H1 (cell line): ENCODE data around the gene EXOC2. TPM values are rescaled to one million over a fixed set of nuclear protein-coding genes. Genes with fewer than 3 reads are reported as not detected.

Experiments
- CTCF ChIA-PET: fragments of 300-600 bp; sonication (Branson Sonifier 250); formaldehyde crosslinking; loops from one replicate; lab custom pipeline; 2021; ENCODE audit not compliant: partially characterized antibody; lab: Charles Lee
- POLR2A ChIA-PET: fragments of 300-600 bp; sonication (Branson Sonifier 250); formaldehyde crosslinking; loops from one replicate; lab custom pipeline; 2021; ENCODE audit warnings: inconsistent platforms; ENCODE audit not compliant: partially characterized antibody; lab: Charles Lee
- DNase-seq, 2 experiments: peaks; one replicate each; pipeline versions ENCODE4 v3.0.0 to v3.0.0-alpha.2; 2010 to 2022; ENCODE audit warnings: low spot score in 2 of 2, low read depth in 1 of 2, mixed read lengths in 1 of 2
- FAIRE-seq: peaks from 2 replicates; lab custom pipeline; 2011; peaks lifted over from hg19 to GRCh38; lab: Jason Lieb, UNC
- H2AFZ ChIP-seq: 2 replicates; pipeline ENCODE4 v1.8.1; 2012; ENCODE audit warnings: low read length, inconsistent platforms
- H2AK5ac ChIP-seq: 2 replicates; pipeline ENCODE4 v1.6.1; 2013; ENCODE audit warnings: low read depth, low read length
- H2BK120ac ChIP-seq: replicated peaks from 2 replicates; pipeline ENCODE3; 2013; ENCODE audit warnings: low read depth, low read length, inconsistent platforms
- H2BK12ac ChIP-seq: 2 replicates; pipeline ENCODE4 v1.6.1; 2013; ENCODE audit warnings: low read depth, low read length
- H2BK15ac ChIP-seq: 2 replicates; pipeline ENCODE4 v1.6.1; 2013; ENCODE audit warnings: low read length
- H2BK20ac ChIP-seq: 2 replicates; pipeline ENCODE4 v1.6.1; 2013; ENCODE audit warnings: low read length
- H2BK5ac ChIP-seq: 2 replicates; pipeline ENCODE4 v1.6.1; 2013; ENCODE audit warnings: low read depth, low read length
- H3K14ac ChIP-seq: 2 replicates; pipeline ENCODE4 v1.6.1; 2013; ENCODE audit warnings: inconsistent platforms; ENCODE audit not compliant: insufficient read length
- H3K18ac ChIP-seq: 2 replicates; pipeline ENCODE4 v1.6.1; 2013; ENCODE audit warnings: low read length; ENCODE audit errors: extremely low read depth
- H3K23ac ChIP-seq: 2 replicates; pipeline ENCODE4 v1.6.1; 2013; ENCODE audit warnings: inconsistent platforms; ENCODE audit not compliant: insufficient read length
- H3K23me2 ChIP-seq: 2 replicates; pipeline ENCODE4 v1.6.1; 2013; ENCODE audit warnings: low read depth, low read length
- H3K27ac ChIP-seq: 2 replicates; pipeline ENCODE4 v1.6.1; 2011; ENCODE audit warnings: low read depth, low read length, inconsistent platforms
- H3K27me3 ChIP-seq, 4 experiments: replicated peaks in 1 of 4; 1 replicate in 1 of 4; 2 replicates in 3 of 4; pipeline versions ENCODE4 v1.6.1 to v1.8.1; 2011 to 2013; ENCODE audit warnings: low read length in 3 of 4, mild to moderate bottlenecking in 3 of 4, inconsistent platforms in 2 of 4, mixed read lengths in 2 of 4, moderate library complexity in 1 of 4; ENCODE audit not compliant: control insufficient read depth in 3 of 4, insufficient read depth in 3 of 4; ENCODE audit errors: extremely low read depth in 1 of 4
- H3K36me3 ChIP-seq, 4 experiments: 2 replicates each; pipeline versions ENCODE4 v1.6.1 to v1.8.1; 2011 to 2013; ENCODE audit warnings: mild to moderate bottlenecking in 4 of 4, low read length in 3 of 4, moderate library complexity in 2 of 4, control low read depth in 1 of 4, inconsistent platforms in 1 of 4; ENCODE audit not compliant: insufficient read depth in 4 of 4, control insufficient read depth in 2 of 4
- H3K4ac ChIP-seq: replicated peaks from 2 replicates; pipeline ENCODE3; 2013; ENCODE audit warnings: low read length, low read depth, mixed read lengths, inconsistent platforms; ENCODE audit not compliant: insufficient read length
- H3K4me1 ChIP-seq, 4 experiments: replicated peaks in 1 of 4; 1 replicate in 1 of 4; 2 replicates in 3 of 4; pipeline versions ENCODE4 v1.6.1 to v1.8.1; 2011 to 2013; ENCODE audit warnings: low read length in 3 of 4, inconsistent platforms in 2 of 4, mixed read lengths in 1 of 4; ENCODE audit not compliant: insufficient read depth in 4 of 4, control insufficient read depth in 3 of 4
- H3K4me2 ChIP-seq, 2 experiments: 2 replicates each; pipeline versions ENCODE4 v1.6.1 to v1.8.1; 2011 to 2013; ENCODE audit warnings: low read depth in 2 of 2, low read length in 2 of 2, control low read depth in 1 of 2, inconsistent platforms in 1 of 2, mild to moderate bottlenecking in 1 of 2; ENCODE audit not compliant: insufficient read depth in 1 of 2
- H3K4me3 ChIP-seq, 4 experiments: fragments of 200-600, 300-600 bp in 1 of 4; sonication (generic), shearing (Covaris generic), sonication (Bioruptor Twin) in 1 of 4; 2 replicates each; pipeline versions ENCODE4 v1.5.1 to v1.8.1; 2011 to 2016; ENCODE audit warnings: low read length in 4 of 4, low read depth in 3 of 4, control low read depth in 2 of 4, inconsistent platforms in 2 of 4, mild to moderate bottlenecking in 2 of 4, mixed read lengths in 1 of 4, moderate library complexity in 1 of 4; ENCODE audit not compliant: insufficient read depth in 2 of 4; ENCODE audit errors: extremely low read depth in 1 of 4
- H3K56ac ChIP-seq: replicated peaks from 2 replicates; pipeline ENCODE3; 2013; ENCODE audit warnings: low read depth, mild to moderate bottlenecking, mixed read lengths, low read length, inconsistent platforms; ENCODE audit not compliant: insufficient read length
- H3K79me1 ChIP-seq: 2 replicates; pipeline ENCODE4 v1.6.1; 2013; ENCODE audit warnings: low read depth, low read length, control low read depth
- H3K79me2 ChIP-seq, 2 experiments: 2 replicates each; pipeline versions ENCODE4 v1.6.1 to v1.8.1; 2012 to 2013; ENCODE audit warnings: low read length in 2 of 2, mild to moderate bottlenecking in 2 of 2, inconsistent platforms in 1 of 2; ENCODE audit not compliant: insufficient read depth in 2 of 2, control insufficient read depth in 1 of 2
- H3K9ac ChIP-seq, 4 experiments: replicated peaks in 1 of 4; 1 replicate in 1 of 4; 2 replicates in 3 of 4; pipeline versions ENCODE4 v1.6.1 to v1.8.1; 2011 to 2013; ENCODE audit warnings: low read depth in 3 of 4, low read length in 3 of 4, control low read depth in 2 of 4, mild to moderate bottlenecking in 2 of 4, moderate library complexity in 2 of 4, inconsistent platforms in 1 of 4; ENCODE audit errors: extremely low read depth in 1 of 4
- H3K9me3 ChIP-seq, 2 experiments: 2 replicates each; pipeline versions ENCODE4 v1.6.1 to v1.8.1; 2012 to 2013; ENCODE audit warnings: mild to moderate bottlenecking in 2 of 2, moderate library complexity in 2 of 2, control low read depth in 1 of 2, inconsistent platforms in 1 of 2, low read depth in 1 of 2, low read length in 1 of 2, mixed read lengths in 1 of 2; ENCODE audit not compliant: insufficient read depth in 2 of 2
- H4K20me1 ChIP-seq, 2 experiments: replicated peaks in 1 of 2; 2 replicates each; pipeline versions ENCODE3 to v1.8.1; 2011 to 2013; ENCODE audit warnings: inconsistent platforms in 2 of 2, low read length in 2 of 2, mild to moderate bottlenecking in 1 of 2; ENCODE audit not compliant: insufficient read depth in 2 of 2, control insufficient read depth in 1 of 2
- H4K5ac ChIP-seq: 2 replicates; pipeline ENCODE4 v1.6.1; 2013; ENCODE audit warnings: low read length, low read depth, mixed read lengths, inconsistent platforms; ENCODE audit not compliant: insufficient read length
- H4K8ac ChIP-seq: 2 replicates; pipeline ENCODE4 v1.8.0; 2013; ENCODE audit warnings: mild to moderate bottlenecking, moderate library complexity, low read length, inconsistent platforms; ENCODE audit not compliant: insufficient read depth; ENCODE audit errors: extremely low read depth
- H4K91ac ChIP-seq: replicated peaks from 2 replicates; pipeline ENCODE3; 2013; ENCODE audit warnings: low read length, mixed read lengths, inconsistent platforms; ENCODE audit not compliant: insufficient read length
- HDAC2 ChIP-seq, 2 experiments: fragments of 300-600 bp in 1 of 2; sonication (generic) in 1 of 2; IDR thresholded peaks; 2 replicates each; pipeline ENCODE4 v1.6.1; 2011 to 2012; ENCODE audit warnings: low read depth in 2 of 2, low read length in 2 of 2, mild to moderate bottlenecking in 2 of 2, moderate library complexity in 2 of 2, borderline replicate concordance in 1 of 2, inconsistent platforms in 1 of 2
- KDM1A ChIP-seq: fragments of 200-600, 300-600 bp; sonication (generic); IDR thresholded peaks from 2 replicates; pipeline ENCODE4 v1.7.1; 2016; ENCODE audit warnings: mild to moderate bottlenecking, low read length, borderline replicate concordance
- NANOG ChIP-seq: IDR thresholded peaks from 2 replicates; pipeline ENCODE4 v1.6.1; 2011; ENCODE audit warnings: low read length, low read depth, mild to moderate bottlenecking, inconsistent platforms; ENCODE audit not compliant: insufficient read depth, poor library complexity, severe bottlenecking
- PHF8 ChIP-seq: fragments of 200-600 bp; sonication (generic); conservative IDR thresholded peaks from 2 replicates; pipeline ENCODE4 v1.7.1; 2012; ENCODE audit warnings: low read depth, mild to moderate bottlenecking, inconsistent platforms, low read length, moderate library complexity
- POLR2AphosphoS5 ChIP-seq: IDR thresholded peaks from 2 replicates; pipeline ENCODE4 v1.6.1; 2011; ENCODE audit warnings: low read depth, low read length
- WGBS, 2 experiments: shearing (Covaris generic) in 1 of 2; methylation state at CpG; one replicate each; pipeline versions ENCODE4 v1.1.6 to v1.1.7; 2013 to 2015; ENCODE audit warnings: low lambda C conversion rate in 2 of 2, mixed read lengths in 2 of 2, inconsistent platforms in 1 of 2, low coverage in 1 of 2, missing lambda C conversion rate in 1 of 2; ENCODE audit not compliant: insufficient replicate concordance in 2 of 2, insufficient coverage in 1 of 2, insufficient read length in 1 of 2; ENCODE audit errors: extremely low coverage in 1 of 2, missing lambda C conversion rate in 1 of 2; 5-methylcytosine and 5-hydroxymethylcytosine counted together
- polyA plus RNA-seq, 7 experiments: library from polyadenylated mRNA; depleted of rRNA in 3 of 7; stranded (reverse) in 5 of 7; unstranded in 2 of 7; fragments of >200 nt in 5 of 7; fragments of 200-250 nt in 2 of 7; gene quantifications; 1 replicate in 5 of 7; 2 replicates in 1 of 7; 4 replicates in 1 of 7; pipeline versions ENCODE4 v1.2.1 to v1.2.3, GENCODE V29; 2011 to 2013; ENCODE audit warnings: missing spikeins in 2 of 7, mixed read lengths in 2 of 7
- total RNA-seq: library from RNA; stranded (reverse); fragmentation: NEBNext Ultra II Directional; extraction: Animal tissue kit (Norgen Biotek cat#: 25700); gene quantifications from 2 replicates; pipeline ENCODE4 v1.2.1, GENCODE V29; 2021
- TF ChIP-seq, protein P1 (sequence below): IDR thresholded peaks from 2 replicates; pipeline ENCODE4 v1.6.1; 2012; ENCODE audit warnings: inconsistent platforms
- TF ChIP-seq, protein P2 (sequence below): IDR thresholded peaks from 2 replicates; pipeline ENCODE4 v1.6.1; 2012; ENCODE audit warnings: inconsistent platforms

Gene EXOC2
- total and polyA plus RNA-seq, 2 of the 8 experiments (the other 6 are each of a cell fraction or from before 2014, with no cell fraction given) = 25.5 to 44.4 TPM

DNA sequence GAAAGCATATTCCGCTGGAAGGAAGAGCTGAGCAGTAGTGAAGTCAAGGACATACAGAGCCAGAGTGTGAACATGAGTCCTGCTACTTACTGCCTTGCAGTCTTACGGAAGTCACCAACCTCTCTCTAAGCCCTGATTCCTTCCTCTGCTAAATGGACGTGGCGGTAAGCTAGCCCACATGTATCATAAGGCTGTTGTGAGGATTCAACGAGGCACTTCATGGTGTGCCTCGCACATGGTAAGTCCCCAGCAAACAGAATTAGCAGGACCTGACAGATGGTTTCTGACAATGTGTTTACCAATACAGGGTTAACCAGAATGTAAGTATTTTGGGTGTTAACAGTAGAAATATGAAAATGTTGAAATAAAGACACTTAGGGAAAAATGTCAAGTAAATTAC, 208.2 kb downstream of the EXOC2 start:
- no peak overlapping the region for H2AFZ ChIP-seq
- H3K36me3 ChIP-seq = peaks cover 6 to 36% (median 22%) of the 10 kb centered on the region in 4 experiments; a peak in 6 of 8 replicates
- no peaks in the 10 kb centered on the region; a peak in 1 of 7 replicates for H3K27me3 ChIP-seq
- no peak for TF ChIP-seq PHF8
- no peak for TF ChIP-seq NANOG
- TF ChIP-seq, protein P1, sequence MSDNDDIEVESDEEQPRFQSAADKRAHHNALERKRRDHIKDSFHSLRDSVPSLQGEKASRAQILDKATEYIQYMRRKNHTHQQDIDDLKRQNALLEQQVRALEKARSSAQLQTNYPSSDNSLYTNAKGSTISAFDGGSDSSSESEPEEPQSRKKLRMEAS = peak; percentile 53; the same call in 1 of the 2 replicates
- TF ChIP-seq, protein P2, sequence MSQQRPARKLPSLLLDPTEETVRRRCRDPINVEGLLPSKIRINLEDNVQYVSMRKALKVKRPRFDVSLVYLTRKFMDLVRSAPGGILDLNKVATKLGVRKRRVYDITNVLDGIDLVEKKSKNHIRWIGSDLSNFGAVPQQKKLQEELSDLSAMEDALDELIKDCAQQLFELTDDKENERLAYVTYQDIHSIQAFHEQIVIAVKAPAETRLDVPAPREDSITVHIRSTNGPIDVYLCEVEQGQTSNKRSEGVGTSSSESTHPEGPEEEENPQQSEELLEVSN = peak; percentile 75
- TF ChIP-seq KDM1A = no peak
- no peak for TF ChIP-seq POLR2AphosphoS5
- TF ChIP-seq HDAC2 (IDR thresholded peaks at IDR 0.05; ENCODE audit: borderline replicate concordance in 1 of 2, low read depth in 2 of 2, low read length in 2 of 2) = no peak
- H4K8ac ChIP-seq = no peak overlapping the region
- H2BK120ac ChIP-seq = no peak overlapping the region
- no peak overlapping the region for H2AK5ac ChIP-seq
- no peak for DNase-seq
- H3K4me2 ChIP-seq = no peak overlapping the region
- no peaks in the 10 kb centered on the region for H3K23me2 ChIP-seq
- H3K18ac ChIP-seq = no peak overlapping the region
- no peaks in the 10 kb centered on the region for H3K4me1 ChIP-seq
- no peak overlapping the region for H2BK12ac ChIP-seq
- H2BK5ac ChIP-seq = no peak overlapping the region
- no peaks in the 10 kb centered on the region for H3K79me1 ChIP-seq
- H3K23ac ChIP-seq = no peak overlapping the region
- H2BK20ac ChIP-seq = no peak overlapping the region
- no peak overlapping the region for H2BK15ac ChIP-seq
- no peak overlapping the region for H3K9ac ChIP-seq
- H3K27ac ChIP-seq = no peak overlapping the region
- H4K91ac ChIP-seq = no peak overlapping the region
- H3K4ac ChIP-seq = no peak overlapping the region
- no peak overlapping the region for H4K5ac ChIP-seq
- CTCF ChIA-PET = interaction anchor here (0.9 to 1.1 kb wide), 3 partner anchors 12 to 64 kb away, joined by 3 to 4 read pairs (median 3); no protein-coding TSS in a partner anchor
- H3K14ac ChIP-seq = no peak overlapping the region
- WGBS, 2 experiments = 93% methylated on average over 6 of the region's 6 CpGs; no CpG with 5 or more reads in 1 of the 2 experiments
- POLR2A ChIA-PET = no interaction called here
- H3K79me2 ChIP-seq = no peaks in the 10 kb centered on the region
- H4K20me1 ChIP-seq = no peaks in the 10 kb centered on the region
- no peak for FAIRE-seq
- peaks cover 26 to 30% of the 10 kb centered on the region in 2 experiments for H3K9me3 ChIP-seq
- no peak overlapping the region for H3K56ac ChIP-seq
- no peak overlapping the region for H3K4me3 ChIP-seq
